ENCODE data around the gene LGI2. TPM values are rescaled to one million over a fixed set of nuclear protein-coding genes. Genes with fewer than 3 reads are reported as not detected.

The LGI2 gene
- total and polyA plus RNA-seq, 2 of the 8 experiments (the other 6 are each of a cell fraction or from before 2014, with no cell fraction given): 2.3 to 4.0 TPM

DNA sequence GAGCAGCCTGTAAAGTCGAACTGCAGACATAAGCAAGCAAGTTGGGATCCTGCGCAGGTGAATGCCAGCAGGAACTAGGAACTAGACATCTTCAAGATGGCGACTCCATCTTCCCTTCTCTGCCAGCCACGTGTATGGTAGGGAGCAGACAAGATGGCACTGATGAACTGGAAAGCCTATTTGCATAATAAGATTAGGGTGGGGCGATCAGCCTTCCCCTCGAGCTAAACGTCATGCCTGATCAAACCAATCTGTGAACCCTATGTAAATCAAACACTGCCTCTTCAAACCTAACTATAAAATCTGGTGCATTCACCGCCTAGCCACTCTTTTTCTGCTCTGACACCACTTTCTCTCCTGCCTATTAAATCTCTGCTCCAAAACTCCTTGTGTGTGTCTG is 28.1 kb upstream of the LGI2 start:
- no peaks in the 10 kb centered on the region for H3K79me1 ChIP-seq (ENCODE audit: low read depth, low read length)
- no peak overlapping the region for H2AFZ ChIP-seq (ENCODE audit: low read length)
- H3K23me2 ChIP-seq (ENCODE audit: low read depth, low read length): no peaks in the 10 kb centered on the region; the same call in 1 of the 2 replicates
- no peaks in the 10 kb centered on the region for H3K9me3 ChIP-seq (ENCODE audit: insufficient read depth in 2 of 2, low read depth in 1 of 2, low read length in 1 of 2)
- no peak overlapping the region for H3K56ac ChIP-seq (replicated peaks; ENCODE audit: insufficient read length, low read depth, low read length)
- no peak overlapping the region for H2BK15ac ChIP-seq (ENCODE audit: low read length)
- H3K9ac ChIP-seq (replicated peaks in 1 of 4; ENCODE audit: extremely low read depth in 1 of 4, low read depth in 3 of 4, low read length in 3 of 4): no peak overlapping the region
- H3K36me3 ChIP-seq (ENCODE audit: control insufficient read depth in 2 of 4, insufficient read depth in 4 of 4, low read length in 3 of 4): no peaks in the 10 kb centered on the region
- H3K4me3 ChIP-seq (ENCODE audit: extremely low read depth in 1 of 4, insufficient read depth in 2 of 4, low read depth in 3 of 4, low read length in 4 of 4): no peak overlapping the region
- no peak overlapping the region for H2BK12ac ChIP-seq (ENCODE audit: low read depth, low read length)
- 95% methylated on average over 8 of the region's 8 CpGs; no CpG with 5 or more reads in 1 of the 2 experiments for WGBS, 2 experiments (ENCODE audit: extremely low coverage in 1 of 2, insufficient coverage in 1 of 2, insufficient read length in 1 of 2, insufficient replicate concordance in 2 of 2, low coverage in 1 of 2, low lambda C conversion rate in 2 of 2, missing lambda C conversion rate in 1 of 2)
- FAIRE-seq: no peak
- no peak overlapping the region for H3K18ac ChIP-seq (ENCODE audit: extremely low read depth, low read length)
- H4K5ac ChIP-seq (ENCODE audit: insufficient read length, low read depth, low read length): no peak overlapping the region
- H4K91ac ChIP-seq (replicated peaks; ENCODE audit: insufficient read length, low read length): no peak overlapping the region
- DNase-seq (ENCODE audit: low read depth in 1 of 2, low spot score in 2 of 2): no peak
- H2AK5ac ChIP-seq (ENCODE audit: low read depth, low read length): no peak overlapping the region
- H3K23ac ChIP-seq (ENCODE audit: insufficient read length): no peak overlapping the region
- no peak overlapping the region for H2BK5ac ChIP-seq (ENCODE audit: low read depth, low read length)
- H2BK120ac ChIP-seq (replicated peaks; ENCODE audit: low read depth, low read length): no peak overlapping the region
- no peak overlapping the region for H3K4ac ChIP-seq (replicated peaks; ENCODE audit: insufficient read length, low read depth, low read length)
- no peak overlapping the region for H3K4me2 ChIP-seq (ENCODE audit: insufficient read depth in 1 of 2, low read depth in 2 of 2, low read length in 2 of 2)
- no peaks in the 10 kb centered on the region for H3K4me1 ChIP-seq (replicated peaks in 1 of 4; ENCODE audit: control insufficient read depth in 3 of 4, insufficient read depth in 4 of 4, low read length in 3 of 4)
- no peak overlapping the region for H3K14ac ChIP-seq (ENCODE audit: insufficient read length)
- H3K79me2 ChIP-seq (ENCODE audit: control insufficient read depth in 1 of 2, insufficient read depth in 2 of 2, low read length in 2 of 2): no peaks in the 10 kb centered on the region
- H4K8ac ChIP-seq (ENCODE audit: extremely low read depth, insufficient read depth, low read length): no peak overlapping the region; the same call in 1 of the 2 replicates
- no peaks in the 10 kb centered on the region for H3K27me3 ChIP-seq (replicated peaks in 1 of 4; ENCODE audit: control insufficient read depth in 3 of 4, extremely low read depth in 1 of 4, insufficient read depth in 3 of 4, low read length in 3 of 4)
- H4K20me1 ChIP-seq (replicated peaks in 1 of 2; ENCODE audit: control insufficient read depth in 1 of 2, insufficient read depth in 2 of 2, low read length in 2 of 2): no peaks in the 10 kb centered on the region
- POLR2A ChIA-PET (ENCODE audit: partially characterized antibody): no interaction called here
- no peak overlapping the region for H2BK20ac ChIP-seq (ENCODE audit: low read length)
- TF ChIP-seq POLR2AphosphoS5 (IDR thresholded peaks at IDR 0.05; ENCODE audit: low read depth, low read length): no peak
- TF ChIP-seq BCL11A (IDR thresholded peaks at IDR 0.05; ENCODE audit: low read depth in 2 of 2, low read length in 2 of 2): no peak
- no peak for TF ChIP-seq CEBPB (IDR thresholded peaks at IDR 0.05; ENCODE audit: low read depth, low read length)
- no peak for TF ChIP-seq GTF2F1 (IDR thresholded peaks at IDR 0.05; ENCODE audit: borderline replicate concordance, low read depth, low read length)
- TF ChIP-seq KDM4A (IDR thresholded peaks at IDR 0.05; ENCODE audit: low read depth, low read length, severe bottlenecking): no peak
- no peak for TF ChIP-seq BACH1 (IDR thresholded peaks at IDR 0.05; ENCODE audit: low read length)
- TF ChIP-seq JUND (IDR thresholded peaks at IDR 0.05; ENCODE audit: low read length): no peak
- no peak for TF ChIP-seq SP1 (IDR thresholded peaks at IDR 0.05; ENCODE audit: low read depth, low read length)
- TF ChIP-seq, protein P1, sequence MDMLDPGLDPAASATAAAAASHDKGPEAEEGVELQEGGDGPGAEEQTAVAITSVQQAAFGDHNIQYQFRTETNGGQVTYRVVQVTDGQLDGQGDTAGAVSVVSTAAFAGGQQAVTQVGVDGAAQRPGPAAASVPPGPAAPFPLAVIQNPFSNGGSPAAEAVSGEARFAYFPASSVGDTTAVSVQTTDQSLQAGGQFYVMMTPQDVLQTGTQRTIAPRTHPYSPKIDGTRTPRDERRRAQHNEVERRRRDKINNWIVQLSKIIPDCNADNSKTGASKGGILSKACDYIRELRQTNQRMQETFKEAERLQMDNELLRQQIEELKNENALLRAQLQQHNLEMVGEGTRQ (IDR thresholded peaks at IDR 0.05; ENCODE audit: low read length): no peak
- TF ChIP-seq NRF1 (IDR thresholded peaks at IDR 0.05; ENCODE audit: low read depth, low read length): no peak
- no peak for TF ChIP-seq CHD1 (IDR thresholded peaks at IDR 0.05; ENCODE audit: low read depth, low read length)
- CTCF ChIA-PET (ENCODE audit: partially characterized antibody): interaction anchor here (4.8 kb wide), 1 partner anchor 13 kb away, joined by 22 read pairs; no protein-coding TSS in a partner anchor
- no peak overlapping the region for H3K27ac ChIP-seq (ENCODE audit: low read depth, low read length)

Measured in H1 (cell line).